Stimulated activated CD8-positive, alpha-beta memory T cell treated with anti-CD3 and anti-CD28 coated beads, Interleukin-7, amount 100 ng/mL, for 4 hours (primary cell): ENCODE measurements around the gene NKIRAS1.
"Not testable (repeated sequence)": the region's sequence is repeated elsewhere in the genome, so short reads cannot be mapped to it uniquely, and the experiment has no call there.

Experiments used
- DNase-seq, 2 donors: peaks; one replicate each; pipeline ENCODE4 v3.0.0-alpha.2; 2020; ENCODE audit warnings: low read depth in 2 of 2

Gene NKIRAS1

GRCh38 chr3:23904545-23904944 is 12.2 kb downstream of the NKIRAS1 start:
- no peak for DNase-seq

DNA sequence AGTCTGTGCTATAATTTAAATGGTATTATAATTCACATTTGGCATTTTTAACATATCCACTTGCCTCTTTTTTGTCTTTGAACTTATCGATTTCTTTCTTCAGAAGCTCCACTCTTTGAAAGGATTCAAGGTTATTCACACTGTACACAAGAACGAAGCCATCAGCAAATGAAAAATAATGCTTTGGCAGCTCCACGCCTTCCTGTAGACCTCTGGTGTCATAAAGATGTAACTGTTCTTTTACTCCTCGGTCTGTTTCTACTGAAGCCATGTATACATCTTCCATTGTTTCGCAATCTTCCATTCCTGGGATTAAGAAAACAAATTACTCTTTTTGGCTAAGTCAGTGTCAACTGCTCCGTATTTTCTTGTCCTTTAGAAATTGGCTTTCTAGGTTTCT is 16.0 kb downstream of the NKIRAS1 start:
- DNase-seq: no peak

GRCh38 chr3:23895181-23895580 is 21.6 kb downstream of the NKIRAS1 start:
- DNase-seq: no peak

DNA sequence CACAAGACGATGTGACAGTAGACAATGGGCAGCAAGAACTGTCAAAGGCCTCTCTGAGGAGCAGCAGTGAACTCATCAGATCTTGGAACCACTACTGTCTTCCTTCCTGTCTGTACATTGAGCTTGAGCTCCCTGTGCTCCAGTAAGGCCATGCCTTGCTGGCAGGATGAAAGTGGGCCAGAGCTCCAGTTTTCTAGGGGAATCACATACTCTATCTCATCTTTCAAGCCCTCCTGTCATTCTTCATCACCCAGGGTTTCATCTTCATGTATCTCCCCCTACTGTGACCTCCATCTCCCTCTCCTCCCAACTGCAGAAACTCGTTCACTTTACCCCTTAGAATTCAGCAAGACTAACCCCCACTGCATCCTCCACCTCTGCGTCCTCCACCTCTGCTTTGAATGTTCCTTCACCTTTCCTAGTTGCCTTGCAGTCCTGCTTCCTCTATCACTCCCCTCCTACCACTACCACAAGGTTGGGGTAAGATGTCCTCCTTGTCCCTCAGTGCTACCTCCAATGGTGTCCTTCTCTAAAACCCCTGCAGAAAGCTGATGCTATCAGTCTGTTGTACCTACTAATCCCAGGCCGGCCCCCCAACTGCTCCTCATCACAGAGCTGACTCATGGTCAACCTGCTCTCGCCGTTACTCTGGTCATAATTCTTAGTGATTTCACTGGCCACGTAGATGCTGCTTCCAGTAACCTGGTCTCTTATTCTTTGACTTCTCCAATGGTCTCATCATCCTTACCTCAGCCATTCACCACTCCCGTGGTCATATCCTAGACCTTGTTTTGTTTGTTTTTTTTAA is 22.3 kb downstream of the NKIRAS1 start:
- no peak for DNase-seq

GRCh38 chr3:23889950-23890349 is 26.8 kb downstream of the NKIRAS1 start:
- DNase-seq: no peak

DNA sequence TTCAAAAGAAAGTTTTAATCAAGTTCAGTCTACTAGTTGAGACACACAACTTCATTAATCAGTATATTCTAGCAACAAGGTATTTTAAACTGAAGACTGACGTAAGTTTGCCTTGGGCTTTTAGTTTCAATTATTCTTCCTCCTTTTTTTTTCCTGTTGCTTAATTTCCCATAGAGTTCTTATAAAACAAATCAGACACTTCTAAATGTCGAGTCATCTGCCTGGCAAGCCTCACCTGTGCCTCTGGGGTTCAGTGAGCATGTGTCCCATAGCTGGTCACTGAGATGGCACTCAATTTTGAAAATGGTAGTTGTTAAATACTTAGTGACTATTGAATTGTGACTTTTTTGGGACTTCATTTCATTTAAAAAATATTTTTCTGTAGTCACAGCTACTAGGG is 27.4 kb downstream of the NKIRAS1 start:
- DNase-seq: no peak

- DNase-seq: no peak
Measured at GRCh38 chr3:23888617-23889228, 28.1 kb downstream of the NKIRAS1 start.

DNA sequence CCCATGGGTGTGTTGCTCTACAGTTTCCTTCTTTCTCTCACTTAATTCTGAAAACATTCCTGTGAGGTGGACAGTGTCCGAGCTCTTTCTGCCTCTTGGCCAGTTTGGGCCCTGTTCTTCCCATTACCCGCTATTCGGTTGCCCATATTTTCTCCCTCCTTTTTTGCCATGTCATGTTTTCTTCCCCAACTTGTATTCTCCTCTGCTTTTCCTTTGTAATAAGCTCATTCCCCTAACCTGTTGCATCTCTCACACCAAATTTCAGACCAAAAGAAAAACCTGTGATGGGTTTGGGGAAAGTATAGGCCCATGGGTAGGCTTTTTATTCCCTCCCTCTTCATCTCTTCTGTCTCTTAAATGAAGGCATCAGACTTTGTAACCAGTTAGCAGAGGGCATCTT is 30.5 kb downstream of the NKIRAS1 start:
- DNase-seq: no peak

GRCh38 chr3:23885210-23885609 is 31.6 kb downstream of the NKIRAS1 start:
- no peak for DNase-seq

GRCh38 chr3:23884481-23884880 is 32.3 kb downstream of the NKIRAS1 start:
- DNase-seq: no peak

- DNase-seq: no peak
Measured at GRCh38 chr3:23882487-23882918, 34.3 kb downstream of the NKIRAS1 start.

DNA sequence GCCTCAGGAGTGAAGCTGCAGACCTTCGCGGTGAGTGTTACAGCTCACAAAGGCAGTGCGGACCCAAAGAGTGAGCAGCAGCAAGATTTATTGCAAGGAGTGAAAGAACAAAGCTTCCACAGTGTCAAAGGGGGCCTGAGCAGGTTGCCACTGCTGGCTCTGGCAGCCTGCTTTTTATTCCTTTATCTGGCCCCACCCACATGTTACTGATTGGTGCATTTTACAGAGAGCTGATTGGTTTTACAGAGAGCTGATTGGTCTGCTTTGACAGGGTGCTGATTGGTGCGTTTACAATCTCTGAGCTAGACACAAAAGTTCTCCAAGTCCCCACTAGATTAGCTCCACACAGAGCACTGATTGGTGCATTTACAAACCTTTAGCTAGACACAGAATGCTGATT is 34.8 kb downstream of the NKIRAS1 start:
- DNase-seq: not testable (repeated sequence)

DNA sequence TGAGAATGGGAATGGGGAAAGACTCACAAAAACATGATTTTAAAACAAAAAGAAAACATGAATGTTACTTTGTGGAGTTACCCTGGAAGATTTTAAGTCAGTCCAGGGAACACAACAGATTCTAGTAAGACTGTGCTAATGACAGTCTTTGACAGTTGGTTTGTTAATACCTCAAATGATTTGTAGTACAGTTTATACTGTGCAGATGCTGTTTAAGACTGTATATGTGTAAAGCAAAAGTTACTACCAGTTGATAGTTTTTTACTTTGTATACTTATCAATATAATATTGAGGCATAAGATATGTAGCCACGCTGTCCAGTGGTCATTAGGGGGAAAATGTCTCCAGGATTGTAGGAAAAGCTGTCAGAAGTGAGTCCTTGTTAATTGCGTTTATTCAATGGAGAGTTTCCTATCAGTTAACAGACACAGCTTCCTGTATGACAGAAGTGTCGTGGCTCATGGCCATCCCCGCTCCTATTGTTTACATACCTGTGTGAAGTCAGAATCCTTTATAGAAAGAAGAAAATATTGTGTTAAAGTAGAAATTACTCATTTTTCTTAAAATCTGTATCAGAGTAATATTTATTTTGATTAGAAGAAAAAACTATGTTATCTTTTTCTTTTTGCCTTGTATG is 36.0 kb downstream of the NKIRAS1 start:
- DNase-seq: no peak

DNA sequence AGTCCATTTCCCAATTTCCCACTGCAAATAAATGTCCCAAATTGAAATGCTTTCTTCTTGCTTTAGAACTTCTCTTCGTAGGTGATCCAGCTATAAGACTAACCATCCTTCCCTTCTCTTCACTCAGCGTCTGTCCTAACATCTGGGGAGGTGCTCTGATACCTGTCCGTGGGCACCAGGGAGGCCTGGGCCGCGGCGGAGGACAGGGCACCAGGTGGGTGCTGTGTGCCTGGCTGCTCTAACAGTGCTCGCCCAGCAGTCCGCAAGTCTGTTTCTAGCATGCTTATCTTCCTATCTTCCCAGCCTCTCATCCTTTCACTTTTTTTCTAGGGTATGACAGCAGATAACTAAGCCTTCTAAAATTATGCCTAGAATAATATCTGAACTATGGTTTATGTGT is 37.3 kb downstream of the NKIRAS1 start:
- no peak for DNase-seq

GRCh38 chr3:23877329-23877980 is 39.3 kb downstream of the NKIRAS1 start:
- no peak for DNase-seq

- no peak for DNase-seq
Measured at GRCh38 chr3:23876923-23877322, 39.9 kb downstream of the NKIRAS1 start.

GRCh38 chr3:23875113-23875725 is 41.6 kb downstream of the NKIRAS1 start:
- no peak for DNase-seq

GRCh38 chr3:23874359-23875112 is 42.3 kb downstream of the NKIRAS1 start:
- DNase-seq: no peak

- no peak for DNase-seq
Measured at GRCh38 chr3:23873941-23874340, 42.8 kb downstream of the NKIRAS1 start.

GRCh38 chr3:23872330-23872729 is 44.5 kb downstream of the NKIRAS1 start:
- no peak for DNase-seq

DNA sequence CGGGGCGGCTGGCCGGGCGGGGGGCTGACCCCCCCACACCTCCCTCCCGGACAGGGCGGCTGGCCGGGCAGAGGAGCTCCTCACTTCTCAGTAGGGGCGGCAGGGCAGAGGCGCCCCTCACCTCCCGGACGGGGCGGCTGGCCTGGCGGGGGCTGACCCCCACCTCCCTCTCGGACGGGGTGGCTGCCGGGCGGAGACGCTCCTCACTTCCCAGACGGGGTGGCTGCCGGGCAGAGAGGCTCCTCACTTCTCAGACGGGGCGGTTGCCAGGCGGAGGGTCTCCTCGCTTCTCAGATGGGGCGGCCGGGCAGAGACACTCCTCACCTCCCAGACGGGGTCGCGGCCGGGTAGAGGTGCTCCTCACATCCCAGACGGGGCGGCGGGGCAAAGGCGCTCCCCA is 45.4 kb downstream of the NKIRAS1 start:
- not testable (repeated sequence) for DNase-seq
